PC-9 (cell line): ENCODE measurements around the gene IMP4. TPM values are rescaled to one million over a fixed set of nuclear protein-coding genes. Genes with fewer than 3 reads are reported as not detected.

Experiments
- BruUV-seq: library from RNA; stranded (reverse); fragments of 400-500 nt; replicated peaks from 2 replicates; lab custom pipeline; 2021; lab: Mats Ljungman, UMichigan
- CTCF ChIA-PET: fragments of 300-600 bp; sonication (Branson Sonifier 250); formaldehyde crosslinking; loops from one replicate; lab custom pipeline; 2022; ENCODE audit warnings: antibody characterized with exemption; lab: Charles Lee
- POLR2A ChIA-PET: fragments of 300-600 bp; sonication (Branson Sonifier 250); formaldehyde crosslinking; loops from one replicate; lab custom pipeline; 2022; ENCODE audit warnings: antibody characterized with exemption; ENCODE audit not compliant: unreplicated experiment; lab: Charles Lee
- DNase-seq, 2 experiments: peaks; one replicate each; pipeline versions ENCODE4 v3.0.0 to v3.0.0-alpha.2; 2015 to 2022; ENCODE audit warnings: mixed read lengths in 1 of 2
- H2AFZ ChIP-seq: fragments of 200-600 bp; sonication (generic); 2 replicates; pipeline ENCODE4 v1.8.1; 2017; ENCODE audit warnings: antibody characterized with exemption
- H3F3A ChIP-seq: fragments of 200-600 bp; sonication (generic); 2 replicates; pipeline ENCODE4 v1.8.1; 2017; ENCODE audit warnings: antibody characterized with exemption, mild to moderate bottlenecking, low read depth; ENCODE audit not compliant: insufficient read depth
- H3K27ac ChIP-seq: fragments of 200-600 bp; sonication (generic); 2 replicates; pipeline ENCODE4 v1.6.1; 2016; ENCODE audit warnings: mixed run types
- H3K27me3 ChIP-seq: fragments of 200-600 bp; sonication (generic); 2 replicates; pipeline ENCODE4 v1.6.1; 2016; ENCODE audit warnings: low read depth, mixed run types; ENCODE audit not compliant: insufficient read depth
- H3K36me3 ChIP-seq: fragments of 200-600 bp; sonication (generic); 2 replicates; pipeline ENCODE4 v1.6.1; 2016; ENCODE audit warnings: low read depth, mixed run types
- H3K4me1 ChIP-seq: fragments of 200-600 bp; sonication (generic); replicated peaks from 2 replicates; pipeline ENCODE4 v1.6.1; 2016; ENCODE audit warnings: mixed run types; ENCODE audit not compliant: insufficient read depth
- H3K4me2 ChIP-seq: fragments of 200-600 bp; sonication (generic); 2 replicates; pipeline ENCODE4 v1.6.1; 2017; ENCODE audit warnings: mixed run types
- H3K4me3 ChIP-seq: fragments of 200-600 bp; sonication (generic); 2 replicates; pipeline ENCODE4 v1.6.1; 2016; ENCODE audit warnings: mixed run types
- H3K79me2 ChIP-seq: fragments of 200-600 bp; sonication (generic); 2 replicates; pipeline ENCODE4 v1.6.1; 2017; ENCODE audit warnings: low read depth, mixed run types
- H3K9me2 ChIP-seq: fragments of 200-600 bp; sonication (generic); 2 replicates; pipeline ENCODE4 v1.8.1; 2017; ENCODE audit warnings: mild to moderate bottlenecking; ENCODE audit not compliant: insufficient read depth
- H3K9me3 ChIP-seq: fragments of 200-600 bp; sonication (generic); 2 replicates; pipeline ENCODE4 v1.8.1; 2016; ENCODE audit warnings: low read depth; ENCODE audit not compliant: insufficient read depth
- H4K20me1 ChIP-seq: fragments of 200-600 bp; sonication (generic); 2 replicates; pipeline ENCODE4 v1.8.1; 2017; ENCODE audit not compliant: insufficient read depth
- CTCF ChIP-seq: fragments of 200-600 bp; sonication (generic); conservative IDR thresholded peaks from 2 replicates; pipeline ENCODE4 v1.6.1; 2017; ENCODE audit warnings: mixed run types, antibody characterized with exemption, mild to moderate bottlenecking, moderate library complexity
- EZH2 ChIP-seq: fragments of 200-600 bp; sonication (generic); IDR thresholded peaks from 2 replicates; pipeline ENCODE4 v1.8.0; 2017; ENCODE audit warnings: antibody characterized with exemption, low read depth
- intact Hi-C: fragments of 100-400 bp; cut with micrococcal nuclease; formaldehyde crosslinking; loops from one replicate; pipeline ENCODE4 v1.10.0; 2022; ENCODE audit not compliant: unreplicated experiment
- total RNA-seq: library from RNA; stranded (reverse); gene quantifications from 2 replicates; pipeline ENCODE4 v1.2.3, GENCODE V29; 2021

The IMP4 gene
- total RNA-seq, 1 experiment from 2014 or later: 76.8 TPM

GRCh38 chr2:130353291-130354138 lies 10.8 kb downstream of the IMP4 start:
- TF ChIP-seq EZH2 (no peak), CTCF (no peak)
- no peak for DNase-seq
- H3K79me2 ChIP-seq: 0 out of 2 replicates have a peak, but pooled peaks cover 7% of the 10 kb centered on the region
- no peaks in the 10 kb centered on the region for H3K9me3 ChIP-seq
- H2AFZ ChIP-seq: no peak overlapping the region
- no peaks in the 10 kb centered on the region for H3K9me2 ChIP-seq
- CTCF ChIA-PET: no interaction called here
- H3K27me3 ChIP-seq: no peaks in the 10 kb centered on the region
- intact Hi-C loops: no loop called here
- peaks cover 16% of the 10 kb centered on the region for H3K4me1 ChIP-seq
- H3K4me2 ChIP-seq: no peak overlapping the region
- H3K27ac ChIP-seq: no peak overlapping the region
- no peaks in the 10 kb centered on the region for H3K36me3 ChIP-seq
- no TSS peak for BruUV-seq
- H3K4me3 ChIP-seq: no peak overlapping the region
- POLR2A ChIA-PET: no interaction called here
- H3F3A ChIP-seq: peaks cover 15% of the 10 kb centered on the region; the same call in 1 of the 2 replicates
- no peaks in the 10 kb centered on the region for H4K20me1 ChIP-seq

GRCh38 chr2:130354139-130354428 lies 11.4 kb downstream of the IMP4 start:
- no TSS peak for BruUV-seq
- DNase-seq: no peak
- peaks cover 15% of the 10 kb centered on the region; the same call in 1 of the 2 replicates for H3F3A ChIP-seq
- intact Hi-C loops: no loop called here
- H3K79me2 ChIP-seq: 0 out of 2 replicates have a peak, but pooled peaks cover 7% of the 10 kb centered on the region
- no peaks in the 10 kb centered on the region for H3K27me3 ChIP-seq
- peak overlapping the region; percentile 90; the same call in 1 of the 2 replicates for H3K4me2 ChIP-seq
- H3K36me3 ChIP-seq: no peaks in the 10 kb centered on the region
- no peaks in the 10 kb centered on the region for H4K20me1 ChIP-seq
- no peaks in the 10 kb centered on the region for H3K9me3 ChIP-seq
- no peak overlapping the region for H2AFZ ChIP-seq
- no peak for TF ChIP-seq EZH2
- no peak for TF ChIP-seq CTCF
- ChIA-PET CTCF (no interaction called here), POLR2A (no interaction called here)
- no peak overlapping the region for H3K4me3 ChIP-seq
- H3K4me1 ChIP-seq: peaks cover 16% of the 10 kb centered on the region
- H3K9me2 ChIP-seq: no peaks in the 10 kb centered on the region
- no peak overlapping the region for H3K27ac ChIP-seq

- Histone ChIP-seq H3K4me2 (peak overlapping the region; percentile 90), H3K27me3 (no peaks in the 10 kb centered on the region), H3K9me2 (no peaks in the 10 kb centered on the region), H3K9me3 (no peaks in the 10 kb centered on the region), H3F3A (peaks cover 11% of the 10 kb centered on the region; the same call in 1 of the 2 replicates), H3K27ac (no peak overlapping the region), H3K4me1 (peaks cover 16% of the 10 kb centered on the region), H3K79me2 (0 out of 2 replicates have a peak, but pooled peaks cover 7% of the 10 kb centered on the region), H4K20me1 (no peaks in the 10 kb centered on the region), H2AFZ (peak overlapping the region; percentile 91), H3K36me3 (no peaks in the 10 kb centered on the region), H3K4me3 (peak overlapping the region; percentile 88)
- no peak for DNase-seq
- TF ChIP-seq EZH2 (no peak), CTCF (no peak)
- CTCF ChIA-PET: no interaction called here
- intact Hi-C loops: loop anchor here (5.0 kb wide), 1 partner anchor 37 kb away; no protein-coding TSS in a partner anchor
- POLR2A ChIA-PET: interaction anchor here (0.7 kb wide), 1 partner anchor 13 kb away, joined by 3 read pairs; the partner anchor contains the start of gene IMP4
- BruUV-seq: TSS peak; percentile 77
Observed at GRCh38 chr2:130355172-130355577, 12.5 kb downstream of the IMP4 start.
